ENCODE results near the gene THOC2. TPM values are rescaled to one million over a fixed set of nuclear protein-coding genes. Genes with fewer than 3 reads are reported as not detected.

Gene THOC2
- total and polyA plus RNA-seq, 10 of the 15 experiments (the other 5 are each of a cell fraction or from before 2014, with no cell fraction given), result 64.8 to 136 (median 75.1) TPM

- Histone ChIP-seq H3K27me3 (replicated peaks in 1 of 2; ENCODE audit: control insufficient read depth in 2 of 2, insufficient read depth in 2 of 2, low read length in 1 of 2) (no peaks in the 10 kb centered on the region), H3K36me3 (ENCODE audit: control insufficient read depth in 2 of 2, insufficient read depth in 2 of 2, low read length in 1 of 2) (peaks cover 0 to 3% of the 10 kb centered on the region in 2 experiments; a peak in 1 of 4 replicates), H3K9ac (ENCODE audit: control insufficient read depth, insufficient read depth, low read length) (no peak overlapping the region), H4K20me1 (ENCODE audit: control insufficient read depth, insufficient read depth) (no peaks in the 10 kb centered on the region), H2AFZ (ENCODE audit: control insufficient read depth, low read depth, low read length) (no peak overlapping the region), H3K4me1 (ENCODE audit: control insufficient read depth, insufficient read depth, low read length) (no peaks in the 10 kb centered on the region), H3K27ac (ENCODE audit: control insufficient read depth, insufficient read depth) (no peak overlapping the region), H3K4me3 (no peak overlapping the region), H3K4me2 (ENCODE audit: control insufficient read depth, insufficient read depth) (no peak overlapping the region), H3K9me3 (replicated peaks; ENCODE audit: control insufficient read depth, insufficient read depth, low read length) (no peaks in the 10 kb centered on the region), H3K79me2 (ENCODE audit: control insufficient read depth, insufficient read depth, low read length) (no peaks in the 10 kb centered on the region)
- in situ Hi-C loops (cut with MboI), result no loop called here
- no peak for TF ChIP-seq ZNF384 (IDR thresholded peaks at IDR 0.05; ENCODE audit: borderline replicate concordance, low read depth, low read length)
- no peak for TF ChIP-seq PKNOX1 (IDR thresholded peaks at IDR 0.05)
- TF ChIP-seq MYC (IDR thresholded peaks at IDR 0.05; ENCODE audit: insufficient read depth, insufficient read length, insufficient replicate concordance, low read length, severe bottlenecking), result no peak
- TF ChIP-seq NR2C2 (IDR thresholded peaks at IDR 0.05; ENCODE audit: borderline replicate concordance, control insufficient read depth, insufficient read length, low read depth), result no peak
- no peak for TF ChIP-seq SMC3 (IDR thresholded peaks at IDR 0.05; ENCODE audit: borderline replicate concordance, low read length)
- TF ChIP-seq ASH2L (IDR thresholded peaks at IDR 0.05; ENCODE audit: borderline replicate concordance, low read depth), result no peak
- TF ChIP-seq KLF5 (IDR thresholded peaks at IDR 0.05; ENCODE audit: partially characterized antibody), result no peak
- no peak for TF ChIP-seq EP300 (IDR thresholded peaks at IDR 0.05; ENCODE audit: borderline replicate concordance in 1 of 2, control insufficient read depth in 1 of 2, low read depth in 2 of 2, low read length in 2 of 2)
- TF ChIP-seq HSF1 (IDR thresholded peaks at IDR 0.05; ENCODE audit: low read depth, low read length), result no peak
- no peak for TF ChIP-seq E2F4 (IDR thresholded peaks at IDR 0.05; ENCODE audit: low read depth, low read length)
- TF ChIP-seq IKZF2 (IDR thresholded peaks at IDR 0.05), result no peak
- no peak for TF ChIP-seq FOS (IDR thresholded peaks at IDR 0.05; ENCODE audit: borderline replicate concordance, extremely low read depth, insufficient read length)
- TF ChIP-seq POLR2A (IDR thresholded peaks at IDR 0.05; ENCODE audit: low read depth, low read length), result no peak
- TF ChIP-seq, protein P1, sequence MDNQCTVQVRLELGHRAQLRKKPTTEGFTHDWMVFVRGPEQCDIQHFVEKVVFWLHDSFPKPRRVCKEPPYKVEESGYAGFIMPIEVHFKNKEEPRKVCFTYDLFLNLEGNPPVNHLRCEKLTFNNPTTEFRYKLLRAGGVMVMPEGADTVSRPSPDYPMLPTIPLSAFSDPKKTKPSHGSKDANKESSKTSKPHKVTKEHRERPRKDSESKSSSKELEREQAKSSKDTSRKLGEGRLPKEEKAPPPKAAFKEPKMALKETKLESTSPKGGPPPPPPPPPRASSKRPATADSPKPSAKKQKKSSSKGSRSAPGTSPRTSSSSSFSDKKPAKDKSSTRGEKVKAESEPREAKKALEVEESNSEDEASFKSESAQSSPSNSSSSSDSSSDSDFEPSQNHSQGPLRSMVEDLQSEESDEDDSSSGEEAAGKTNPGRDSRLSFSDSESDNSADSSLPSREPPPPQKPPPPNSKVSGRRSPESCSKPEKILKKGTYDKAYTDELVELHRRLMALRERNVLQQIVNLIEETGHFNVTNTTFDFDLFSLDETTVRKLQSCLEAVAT (IDR thresholded peaks at IDR 0.05), result no peak
- no peak for TF ChIP-seq SREBF2 (IDR thresholded peaks at IDR 0.05; ENCODE audit: low read length)
- no peak for TF ChIP-seq BRCA1 (IDR thresholded peaks at IDR 0.05; ENCODE audit: low read depth, low read length)
- FAIRE-seq, result no peak
- ChIA-PET RAD21 (ENCODE audit: unreplicated experiment) (no interaction called here), CTCF (interaction anchor here (0.9 kb wide), 1 partner anchor 38 kb away, joined by 3 read pairs; no protein-coding TSS in a partner anchor), POLR2A (no interaction called here), SMC1A (ENCODE audit: uncharacterized antibody, unreplicated experiment) (no interaction called here)
- intact Hi-C loops (cut with micrococcal nuclease; ENCODE audit: unreplicated experiment), result no loop called here
- DNase-seq (ENCODE audit: low read depth, low spot score), result no peak
- BruUV-seq (replicated peaks), result no TSS peak
- no peak for ATAC-seq
Measured at GRCh38 chrX:123698979-123699520, 33.8 kb downstream of the THOC2 start.

Measured in GM12878 (cell line).